NCI-H226 (cell line): ENCODE data around the gene GLE1.
A peak's percentile ranks its signal among the peaks of the same experiment; 100 is the strongest.
"Not testable (repeated sequence)": the region's sequence is repeated elsewhere in the genome, so short reads cannot be mapped to it uniquely, and the experiment has no call there.

Experiments
- DNase-seq: peaks from one replicate; pipeline ENCODE4 v3.0.0-alpha.2; 2015

The GLE1 gene

GRCh38 chr9:128552744-128553440 lies 48.4 kb downstream of the GLE1 start:
- peak; percentile 45 for DNase-seq

DNA sequence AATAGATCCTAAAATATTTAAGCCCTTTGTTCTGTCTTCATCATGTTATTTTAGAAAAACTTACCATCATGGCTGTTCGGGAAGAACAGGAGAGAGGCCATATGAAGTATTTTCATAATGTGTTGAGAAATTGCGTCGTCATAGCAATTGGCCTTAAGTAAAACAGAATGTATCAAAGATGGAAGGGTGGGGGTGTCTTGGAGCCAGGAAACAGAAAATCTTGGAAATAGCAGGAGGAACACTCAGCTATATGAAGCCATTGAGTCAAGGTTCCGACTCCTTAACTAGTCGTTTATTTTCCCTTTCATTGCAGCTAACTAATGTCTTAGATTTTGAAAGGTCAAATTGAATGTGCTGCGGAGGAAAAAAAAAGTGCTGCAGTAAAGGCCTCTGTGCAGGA lies 49.2 kb downstream of the GLE1 start:
- peak; percentile 22 for DNase-seq

- peak; percentile 97 for DNase-seq
Observed at GRCh38 chr9:128554155-128554862, 49.8 kb downstream of the GLE1 start.

GRCh38 chr9:128555180-128555721 lies 50.7 kb downstream of the GLE1 start:
- DNase-seq = peak; percentile 86

- DNase-seq = no peak
Observed at GRCh38 chr9:128556276-128556675, 51.8 kb downstream of the GLE1 start.

DNA sequence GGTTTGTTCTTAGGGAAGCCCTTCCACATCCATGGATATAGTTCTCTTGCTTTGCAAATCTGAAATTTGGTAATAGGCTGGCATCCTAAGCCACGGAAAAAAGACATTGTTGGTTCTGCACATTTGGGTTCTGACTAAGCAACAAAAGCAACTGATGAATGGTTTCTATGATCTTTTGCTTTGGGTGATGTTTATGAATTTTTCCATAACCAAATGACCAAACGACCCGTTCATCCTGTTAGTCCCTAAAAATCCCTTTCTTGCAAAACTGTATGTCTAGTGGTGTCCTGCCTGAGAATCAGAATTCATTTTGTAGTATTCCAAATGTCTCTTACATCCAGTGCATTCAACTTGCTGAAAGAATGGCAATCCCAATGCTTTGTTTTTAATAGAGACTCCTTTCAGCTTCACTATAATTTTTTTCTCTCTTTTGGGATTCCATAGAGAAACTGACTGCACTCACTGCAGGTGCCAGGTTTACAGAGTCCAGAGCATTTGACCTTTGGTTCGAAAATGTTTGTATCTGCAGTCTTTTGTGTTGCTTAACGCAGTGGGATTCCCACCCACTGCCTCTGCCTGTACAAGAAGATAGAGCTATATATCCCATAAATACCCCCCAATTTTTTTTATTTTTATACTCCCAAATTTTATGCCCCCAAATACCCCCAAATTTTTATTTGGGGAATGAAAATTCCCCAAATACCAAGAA lies 52.6 kb downstream of the GLE1 start:
- DNase-seq = no peak

GRCh38 chr9:128558431-128559310 lies 54.2 kb downstream of the GLE1 start:
- peak; percentile 98 for DNase-seq

DNA sequence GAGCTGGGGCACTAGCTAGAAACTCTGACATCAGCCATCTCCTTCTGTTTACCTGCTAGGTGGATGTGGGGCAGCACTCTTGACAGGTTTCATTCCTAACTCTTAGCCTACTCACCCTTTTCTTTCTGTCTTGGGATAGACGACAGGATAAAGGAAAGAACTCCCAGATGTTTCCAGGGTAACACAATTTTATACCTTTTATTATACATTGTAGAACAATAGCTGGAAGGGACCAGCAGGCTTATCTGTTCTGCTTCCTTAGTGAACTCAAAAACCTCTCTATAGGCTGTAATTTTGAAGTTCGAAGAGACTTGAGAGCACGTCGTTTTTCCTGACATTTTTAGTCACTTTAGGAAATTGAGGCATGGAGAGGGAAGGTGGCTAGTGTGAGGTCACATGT lies 61.1 kb downstream of the GLE1 start:
- no peak for DNase-seq

GRCh38 chr9:128568470-128569078 lies 64.1 kb downstream of the GLE1 start:
- DNase-seq = no peak

DNA sequence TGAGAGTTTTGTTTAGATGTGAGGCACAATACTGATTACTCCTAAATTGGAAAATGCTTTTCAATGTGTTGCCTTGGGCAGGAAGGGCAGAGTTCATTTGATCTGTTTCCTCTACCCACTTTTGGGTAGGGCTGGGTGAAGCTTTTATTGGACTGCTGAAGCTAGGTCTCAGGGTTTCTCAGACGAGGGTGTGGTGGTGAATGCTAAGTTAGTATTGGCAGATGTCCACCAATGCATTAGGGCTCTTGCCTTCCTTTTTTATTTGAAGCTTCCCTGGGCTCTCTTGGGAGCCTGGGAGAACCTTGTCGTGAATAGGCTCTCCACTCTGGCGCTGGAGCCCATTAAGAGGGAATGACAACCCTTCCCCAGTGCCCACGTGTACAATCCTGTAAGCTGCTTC lies 71.0 kb downstream of the GLE1 start:
- no peak for DNase-seq

GRCh38 chr9:128575916-128576315 lies 71.4 kb downstream of the GLE1 start:
- no peak for DNase-seq

GRCh38 chr9:128577206-128577605 lies 72.7 kb downstream of the GLE1 start:
- DNase-seq = no peak

GRCh38 chr9:128579194-128579593 lies 74.7 kb downstream of the GLE1 start:
- no peak for DNase-seq

GRCh38 chr9:128580731-128581130 lies 76.2 kb downstream of the GLE1 start:
- no peak for DNase-seq

- DNase-seq = not testable (repeated sequence)
Observed at GRCh38 chr9:128585155-128585554, 80.6 kb downstream of the GLE1 start.

DNA sequence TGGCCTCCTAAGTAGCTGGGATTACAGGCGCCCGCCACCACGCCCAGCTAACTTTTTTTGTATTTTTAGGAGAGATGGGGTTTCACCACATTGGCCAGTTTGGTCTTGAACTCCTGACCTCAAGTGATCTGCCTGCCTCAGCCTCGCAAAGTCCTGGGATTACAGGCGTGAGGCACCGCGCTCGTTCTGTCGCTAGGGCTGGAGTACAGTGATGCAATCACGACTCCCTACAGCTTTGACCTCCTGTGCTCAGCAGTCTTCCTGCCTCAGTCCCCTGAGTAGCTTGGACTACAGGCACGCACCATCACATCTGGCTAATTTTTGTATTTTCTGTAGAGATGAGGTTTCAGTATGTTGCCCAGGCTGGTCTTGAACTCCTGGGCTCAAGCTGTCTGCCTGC lies 82.4 kb downstream of the GLE1 start:
- not testable (repeated sequence) for DNase-seq

DNA sequence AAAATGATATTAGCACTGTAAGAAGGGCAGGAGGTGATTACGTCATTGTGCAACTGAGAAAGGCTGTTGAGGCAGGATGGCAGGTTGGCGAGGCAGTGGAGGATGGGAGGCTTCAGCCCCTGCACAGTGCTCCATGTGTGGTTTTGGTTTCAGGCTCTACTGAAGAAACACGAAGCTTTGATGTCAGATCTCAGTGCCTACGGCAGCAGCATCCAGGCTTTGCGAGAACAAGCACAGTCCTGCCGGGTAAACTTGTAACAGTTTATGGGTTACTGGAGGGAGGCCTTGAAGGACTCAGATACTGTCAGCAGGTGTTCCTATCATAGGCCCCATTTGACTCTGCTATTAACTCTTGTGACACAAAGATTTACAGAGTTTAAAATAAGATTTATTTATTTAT lies 82.9 kb downstream of the GLE1 start:
- DNase-seq = no peak

- no peak for DNase-seq
Observed at GRCh38 chr9:128588581-128589233, 84.2 kb downstream of the GLE1 start.
